Forelimb muscle (tissue), 1 donor: ENCODE results near the gene LRIT2. TPM values are rescaled to one million over a fixed set of nuclear protein-coding genes. Genes with fewer than 3 reads are reported as not detected.
A peak's percentile ranks its signal among the peaks of the same experiment; 100 is the strongest.

Experiments
- DNase-seq: peaks from one replicate; pipeline ENCODE4 v3.0.0-alpha.2; 2013; ENCODE audit warnings: low read depth
- polyA plus RNA-seq: library from polyadenylated mRNA; unstranded; fragments of 120-200 nt; gene quantifications from one replicate; pipeline ENCODE4 v1.2.1, GENCODE V29; 2013; ENCODE audit not compliant: insufficient read length

LRIT2 gene
- not detected for polyA plus RNA-seq

DNA sequence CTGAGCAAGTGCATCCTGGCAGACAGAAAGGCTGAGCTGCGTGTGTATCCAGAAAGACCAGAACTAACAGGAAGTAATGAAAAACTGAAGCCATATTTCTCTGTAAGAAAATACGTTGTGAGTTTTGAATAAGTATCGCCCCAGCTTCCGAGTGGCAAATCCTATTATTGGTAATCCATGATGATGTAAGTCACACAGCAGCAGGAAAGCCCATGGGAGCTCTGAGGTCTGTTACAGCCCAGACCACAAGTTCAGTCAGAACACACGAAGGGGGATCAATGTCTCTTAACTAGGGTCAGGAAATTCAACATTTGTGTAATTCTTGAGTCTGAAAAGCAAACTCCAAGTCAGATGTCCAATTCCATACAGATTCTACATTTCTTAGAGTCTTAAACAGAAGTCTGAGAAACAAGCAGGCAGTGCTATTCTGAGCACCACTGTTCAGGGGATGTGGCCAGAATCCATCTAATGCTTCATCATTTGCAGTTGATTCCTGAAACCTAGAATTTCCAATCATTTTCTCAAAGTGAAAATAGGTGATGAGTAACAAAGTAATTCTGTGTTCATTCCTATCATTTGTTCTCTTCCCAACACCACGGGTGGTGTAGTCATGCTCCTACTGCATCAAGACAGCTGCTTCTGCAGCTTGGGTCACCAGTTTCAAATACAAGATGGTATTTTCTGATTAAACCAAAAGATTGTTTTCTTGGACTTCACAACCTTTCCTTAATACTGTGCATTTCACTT, at the start of gene LRIT2:
TSS of gene LRIT2 (minus strand) at position 118 of the 747 bp plus-strand sequence. CDS start at position 94, 24 bp downstream.
- no peak for DNase-seq

DNA sequence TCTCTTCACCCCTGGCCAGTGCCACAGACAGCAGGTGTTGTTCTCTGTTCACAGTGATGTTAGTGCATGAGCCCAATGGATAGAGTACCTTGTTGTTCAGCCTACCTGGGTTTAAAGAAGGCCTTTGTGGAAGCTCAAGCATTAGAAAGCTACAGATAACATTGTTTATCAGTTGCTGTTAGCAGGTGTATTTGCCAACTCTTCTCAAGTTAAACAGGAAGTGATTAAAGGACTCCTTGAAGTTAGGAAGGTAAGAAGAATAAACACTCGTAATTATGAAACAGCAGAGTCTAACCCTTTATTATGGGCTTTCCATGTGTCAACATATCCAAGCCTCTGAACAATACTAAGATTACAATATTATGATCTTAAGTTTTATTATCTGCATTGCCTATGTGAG, 45.4 kb upstream of the LRIT2 start:
- no peak for DNase-seq

- DNase-seq: no peak
Measured at GRCh38 chr10:84269773-84270172, 44.4 kb upstream of the LRIT2 start.

DNA sequence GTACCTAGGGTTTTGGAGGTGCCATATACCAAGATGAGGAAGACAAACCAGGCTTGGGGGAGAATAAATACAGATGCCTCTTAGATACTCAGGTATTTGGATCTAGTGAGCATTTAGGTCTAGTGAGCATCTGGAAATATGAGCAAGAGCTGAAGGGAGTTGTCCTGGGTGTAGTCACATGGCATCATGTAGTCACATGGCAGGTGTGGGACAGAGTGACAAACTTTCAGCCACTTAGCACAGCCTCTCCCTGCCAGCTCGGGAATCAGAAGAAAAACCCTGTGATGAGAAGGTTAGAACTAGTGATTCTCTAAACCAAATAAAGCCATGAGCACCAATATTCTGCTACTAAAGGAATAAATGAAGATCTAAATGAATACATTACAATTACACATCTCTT, 43.8 kb upstream of the LRIT2 start:
- DNase-seq: no peak

DNA sequence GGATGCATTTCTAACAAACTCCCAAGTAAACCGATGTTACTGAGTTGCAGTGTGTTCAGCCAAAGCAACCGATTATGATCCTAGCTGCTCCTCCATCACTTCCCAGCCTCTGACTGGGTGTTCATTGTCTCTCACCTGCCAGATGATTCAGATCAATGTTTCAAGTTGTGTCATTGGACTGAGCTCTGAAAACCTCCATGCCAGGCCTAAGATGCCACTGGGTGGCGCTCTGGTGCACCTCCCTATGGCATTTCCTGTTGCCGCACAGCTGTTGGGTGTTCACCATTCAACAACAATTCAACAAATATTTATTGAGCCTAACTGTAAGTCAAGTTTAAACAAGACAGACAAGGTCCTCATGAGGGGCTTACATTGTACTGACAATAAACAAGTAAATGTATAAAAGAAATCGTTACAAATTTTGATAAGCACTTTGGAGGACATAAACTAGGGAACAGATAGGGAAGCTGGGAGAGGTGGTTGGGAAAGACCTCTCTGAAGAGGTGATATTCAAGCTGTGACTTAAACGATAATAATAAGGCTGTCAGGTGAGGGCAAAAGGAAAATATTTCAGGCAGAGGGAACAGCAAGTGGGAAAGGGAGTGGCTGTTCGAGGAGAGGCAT, 42.3 kb upstream of the LRIT2 start:
- no peak for DNase-seq

GRCh38 chr10:84265418-84265817, 40.1 kb upstream of the LRIT2 start:
- DNase-seq: peak; percentile 14

DNA sequence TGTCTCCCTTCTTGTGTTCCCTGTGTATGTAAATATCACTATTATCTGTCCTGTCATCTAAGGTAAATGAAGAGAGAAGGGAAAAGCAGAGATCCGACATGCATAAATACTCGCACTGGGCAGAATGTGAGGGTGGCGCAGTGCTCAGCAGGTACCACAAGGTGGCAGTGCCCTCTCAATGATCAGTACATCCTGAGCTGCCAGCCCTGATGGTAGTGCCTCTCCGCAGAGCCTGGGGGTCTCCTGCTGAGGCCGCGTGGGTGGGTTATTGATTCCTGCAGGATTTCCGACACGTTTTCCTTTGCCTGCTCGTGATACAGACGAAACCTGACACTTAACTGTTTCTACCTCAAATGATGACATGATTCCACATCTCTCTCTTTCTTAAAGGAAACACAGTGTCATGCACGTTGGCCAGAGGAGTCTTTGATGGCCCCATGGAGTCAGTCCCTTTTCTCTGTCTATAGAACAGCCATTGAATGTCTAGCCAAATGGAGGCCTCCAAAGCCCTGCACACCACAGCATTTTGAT, 39.3 kb upstream of the LRIT2 start:
- DNase-seq: peak; percentile 28

DNA sequence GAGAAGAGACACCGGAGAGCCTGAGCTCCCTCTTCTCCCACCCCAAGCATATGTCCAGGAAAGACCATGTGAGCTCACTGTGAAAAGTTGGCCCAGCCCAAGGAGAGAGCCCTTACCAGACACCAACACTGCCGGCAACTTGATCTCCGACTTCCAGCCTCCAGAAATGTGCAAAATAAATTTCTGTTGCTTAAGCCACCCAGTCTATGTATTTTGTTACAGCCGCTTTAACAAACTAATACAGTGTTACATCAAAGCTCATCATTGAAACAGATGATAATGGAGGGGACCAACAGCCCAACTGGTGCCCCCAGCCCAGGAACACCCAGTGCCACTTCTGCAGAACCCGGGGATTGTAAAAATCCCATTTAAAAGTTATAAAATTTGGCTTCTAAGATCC, 38.4 kb upstream of the LRIT2 start:
- no peak for DNase-seq

GRCh38 chr10:84262190-84262956, 37.0 kb upstream of the LRIT2 start:
- no peak for DNase-seq

- DNase-seq: no peak
Measured at GRCh38 chr10:84261236-84261915, 36.0 kb upstream of the LRIT2 start.

DNA sequence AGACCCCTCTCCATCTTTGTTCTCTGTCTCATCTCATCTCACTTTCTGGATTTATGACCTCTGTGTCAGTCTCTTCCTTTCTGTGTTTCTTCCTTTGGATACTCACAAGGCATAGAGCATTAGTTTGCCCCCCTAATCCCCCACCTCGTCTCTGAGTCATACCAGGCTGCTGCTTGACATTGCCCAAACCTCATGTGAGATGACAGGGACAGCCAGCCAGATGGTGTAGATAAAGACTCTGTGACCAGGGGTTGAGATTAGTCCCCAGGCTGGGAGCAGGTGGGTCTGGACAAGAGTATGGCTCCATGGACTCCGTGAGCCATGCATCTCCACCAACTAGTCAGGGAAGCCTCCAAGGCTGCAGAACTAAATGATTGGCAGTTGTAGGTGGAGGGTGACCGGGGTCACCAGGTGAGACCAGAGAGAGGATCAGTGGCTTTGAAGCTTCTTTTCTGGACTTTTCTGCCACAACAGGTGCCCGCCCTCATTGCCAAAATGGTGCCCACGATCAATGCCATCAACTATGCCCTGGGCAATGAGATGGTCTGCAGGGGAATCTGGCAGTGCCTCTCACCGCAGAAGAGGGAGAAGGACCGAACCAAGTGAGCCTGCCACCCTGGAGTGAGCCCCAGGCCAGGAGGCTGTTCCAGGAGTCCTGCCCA, 32.8 kb upstream of the LRIT2 start:
- DNase-seq: no peak

DNA sequence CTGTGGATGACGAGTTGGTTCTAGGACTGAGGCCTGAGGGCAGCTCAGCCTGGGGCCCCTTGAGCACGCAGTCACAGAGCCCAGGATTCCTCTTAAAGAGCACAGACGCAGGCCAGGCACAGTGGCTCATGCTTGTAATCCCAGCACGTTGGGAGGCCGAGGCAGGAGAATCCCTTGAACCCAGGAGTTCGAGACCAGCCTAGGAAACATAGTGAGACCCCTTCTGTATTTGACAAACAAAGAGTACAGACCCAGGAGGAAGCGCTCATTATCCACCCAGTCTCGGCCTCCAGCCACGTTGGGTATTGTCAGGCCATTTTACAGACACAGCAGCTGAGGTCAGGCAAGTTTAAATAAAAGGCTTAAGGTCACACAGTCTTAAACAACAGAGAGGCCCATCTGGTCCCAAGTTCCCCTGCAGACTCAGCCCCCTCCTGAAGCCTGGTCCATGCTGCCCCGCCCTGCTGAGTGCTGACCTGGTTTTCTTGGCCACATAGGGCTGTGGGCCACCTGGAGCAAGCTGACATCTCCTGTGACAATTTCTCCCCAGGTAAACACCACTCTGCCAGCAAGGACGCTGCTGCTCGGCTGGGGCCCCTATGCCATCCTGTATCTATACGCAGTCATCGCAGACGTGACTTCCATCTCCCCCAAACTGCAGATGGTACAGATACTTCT, 32.1 kb upstream of the LRIT2 start:
- no peak for DNase-seq

DNA sequence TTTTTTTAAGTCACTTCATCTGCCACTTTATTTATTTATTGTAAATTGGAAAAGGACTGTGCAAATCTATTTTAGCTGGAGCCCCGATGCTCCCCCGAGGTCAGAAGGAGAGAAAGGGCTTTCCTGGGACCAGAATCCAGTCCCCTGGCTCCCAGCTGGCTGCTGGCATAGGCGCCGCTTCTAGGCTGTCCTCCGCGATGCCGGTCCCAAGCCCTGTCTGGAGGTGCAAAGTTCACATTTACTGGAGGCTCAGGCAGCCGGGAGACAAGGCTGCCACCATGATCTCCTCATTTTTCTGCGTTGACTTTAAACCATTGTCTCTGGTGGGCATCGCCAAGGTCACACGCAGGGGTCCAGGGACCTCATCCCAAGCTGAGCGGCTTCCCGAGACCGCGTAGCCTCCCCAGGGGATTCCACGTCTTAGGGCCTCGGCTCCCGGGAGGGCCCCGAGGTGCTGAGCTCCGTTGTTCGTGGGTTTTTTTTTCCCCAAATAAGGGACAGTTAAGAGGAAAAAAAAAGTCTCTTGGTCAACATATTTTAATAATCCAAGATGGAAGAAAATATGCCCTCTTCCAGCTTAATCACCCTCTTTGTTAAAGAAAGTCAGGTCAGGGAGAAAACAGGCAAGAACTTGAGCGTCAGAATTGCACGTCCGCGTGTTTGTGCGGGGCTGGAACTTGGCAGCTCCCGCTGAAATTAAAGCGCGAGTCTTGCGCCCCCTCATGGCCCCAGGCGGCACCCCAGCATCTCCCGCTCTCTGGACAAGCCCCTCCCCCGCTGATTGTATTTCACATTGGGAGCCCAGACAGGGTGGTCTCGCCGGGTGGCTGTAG, 31.4 kb upstream of the LRIT2 start:
- no peak for DNase-seq

GRCh38 chr10:84254552-84255478, 29.5 kb upstream of the LRIT2 start:
- DNase-seq: no peak

DNA sequence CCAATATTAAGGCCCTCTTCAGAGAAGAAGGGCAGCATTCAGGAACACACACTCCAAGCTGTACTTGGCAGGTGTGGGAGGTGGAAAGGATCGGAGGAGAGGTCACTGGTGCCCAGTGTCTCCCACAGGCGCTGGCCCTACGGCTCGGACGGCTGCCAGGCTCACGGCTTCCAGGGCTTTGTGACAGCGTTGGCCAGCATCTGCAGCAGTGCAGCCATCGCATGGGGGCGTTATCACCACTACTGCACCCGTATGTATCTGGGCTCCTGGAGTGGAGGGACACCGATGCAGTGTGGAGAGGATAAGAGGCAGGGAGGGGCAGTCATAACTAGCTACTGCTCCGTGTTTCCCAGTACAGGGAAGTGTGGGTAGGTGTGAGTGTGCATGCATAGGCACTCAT, 23.4 kb upstream of the LRIT2 start:
- no peak for DNase-seq

GRCh38 chr10:84247496-84247895, 22.2 kb upstream of the LRIT2 start:
- DNase-seq: no peak

DNA sequence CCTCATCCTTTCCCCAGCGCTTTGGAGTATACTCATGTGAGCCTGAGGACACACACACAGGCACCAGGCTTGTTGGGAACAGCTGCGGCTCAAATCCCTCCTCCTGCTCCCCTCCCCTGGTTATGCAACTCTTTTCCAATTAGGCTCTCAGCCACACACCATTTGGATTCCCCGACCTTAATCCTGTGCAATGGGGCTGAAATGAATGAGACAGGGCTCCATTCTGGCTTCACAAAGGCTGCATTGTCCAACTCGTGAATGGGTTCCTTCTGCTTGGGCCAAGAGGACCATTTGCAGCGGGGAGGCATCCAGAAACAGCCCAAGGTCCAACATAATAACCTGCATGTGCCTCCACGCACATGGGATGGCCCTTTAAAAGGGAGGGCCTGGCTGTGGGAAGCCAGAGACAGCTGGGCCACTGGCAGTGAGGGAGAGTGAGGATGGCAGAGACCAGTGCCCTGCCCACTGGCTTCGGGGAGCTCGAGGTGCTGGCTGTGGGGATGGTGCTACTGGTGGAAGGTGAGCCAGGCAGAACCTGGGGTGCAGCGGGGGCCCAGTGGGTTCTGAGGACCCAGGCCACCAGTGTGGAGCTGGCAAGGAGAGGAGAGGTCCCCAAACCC, 19.4 kb upstream of the LRIT2 start, which contains the start of gene RGR:
TSS of gene RGR (plus strand) at position 403 of the 620 bp plus-strand sequence. CDS start at position 441, 38 bp downstream.
- peak; percentile 20 for DNase-seq

- DNase-seq: no peak
Measured at GRCh38 chr10:84243759-84244158, 18.4 kb upstream of the LRIT2 start.
